Measurements from ENCODE around the gene NBPF8.
"Not testable (repeated sequence)": the region's sequence is repeated elsewhere in the genome, so short reads cannot be mapped to it uniquely, and the experiment has no call there.

DNA sequence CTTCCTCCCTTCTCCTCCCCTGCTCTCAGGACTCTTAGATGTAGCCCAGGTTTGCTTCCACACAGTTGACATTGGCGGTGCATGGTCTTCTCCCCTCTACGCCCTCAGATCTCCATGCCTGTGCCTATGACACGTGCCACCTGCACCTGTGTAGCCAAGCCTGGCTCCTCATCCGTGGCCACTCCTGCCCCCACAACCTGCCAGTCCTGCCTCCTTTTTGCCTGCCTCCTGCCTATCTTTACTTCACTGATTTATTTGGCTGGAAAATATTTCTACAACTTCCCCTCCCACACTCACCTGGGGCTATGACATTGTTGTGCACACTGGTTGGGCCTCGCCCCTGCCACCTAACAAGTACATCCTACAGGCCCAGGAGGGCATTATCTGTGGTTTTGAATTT is 28.2 kb upstream of the NBPF8 start:
- TF ChIP-seq, protein P1, sequence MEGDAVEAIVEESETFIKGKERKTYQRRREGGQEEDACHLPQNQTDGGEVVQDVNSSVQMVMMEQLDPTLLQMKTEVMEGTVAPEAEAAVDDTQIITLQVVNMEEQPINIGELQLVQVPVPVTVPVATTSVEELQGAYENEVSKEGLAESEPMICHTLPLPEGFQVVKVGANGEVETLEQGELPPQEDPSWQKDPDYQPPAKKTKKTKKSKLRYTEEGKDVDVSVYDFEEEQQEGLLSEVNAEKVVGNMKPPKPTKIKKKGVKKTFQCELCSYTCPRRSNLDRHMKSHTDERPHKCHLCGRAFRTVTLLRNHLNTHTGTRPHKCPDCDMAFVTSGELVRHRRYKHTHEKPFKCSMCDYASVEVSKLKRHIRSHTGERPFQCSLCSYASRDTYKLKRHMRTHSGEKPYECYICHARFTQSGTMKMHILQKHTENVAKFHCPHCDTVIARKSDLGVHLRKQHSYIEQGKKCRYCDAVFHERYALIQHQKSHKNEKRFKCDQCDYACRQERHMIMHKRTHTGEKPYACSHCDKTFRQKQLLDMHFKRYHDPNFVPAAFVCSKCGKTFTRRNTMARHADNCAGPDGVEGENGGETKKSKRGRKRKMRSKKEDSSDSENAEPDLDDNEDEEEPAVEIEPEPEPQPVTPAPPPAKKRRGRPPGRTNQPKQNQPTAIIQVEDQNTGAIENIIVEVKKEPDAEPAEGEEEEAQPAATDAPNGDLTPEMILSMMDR (conservative IDR thresholded peaks at IDR 0.05; ENCODE audit: low read depth, low read length) = not testable (repeated sequence)
- TF ChIP-seq EZH2phosphoT487 (IDR thresholded peaks at IDR 0.05; ENCODE audit: borderline replicate concordance, low read length) = not testable (repeated sequence)
